Omental fat pad (tissue), 4 donors: ENCODE data around the gene CRELD2. TPM values are rescaled to one million over a fixed set of nuclear protein-coding genes. Genes with fewer than 3 reads are reported as not detected.

Experiments used
- ATAC-seq: fragments of 150-250 bp; one replicate; pipeline ENCODE4 v1.9.1; 2016; ENCODE audit warnings: mild to moderate bottlenecking, moderate library complexity; ENCODE audit not compliant: low FRiP score
- DNase-seq: peaks from one replicate; pipeline ENCODE4 v3.0.0-alpha.2; 2019; ENCODE audit warnings: low spot score
- total RNA-seq, 4 donors: library from RNA; depleted of rRNA; stranded (reverse); fragments of >200 nt; gene quantifications; one replicate each; pipeline ENCODE4 v1.1.0, GENCODE V29; 2016
- TF ChIP-seq, protein P1 (sequence below), 3 donors: fragments of 450-650 bp; IDR thresholded peaks; one replicate each; pipeline ENCODE4 v1.5.1; 2016 to 2017; ENCODE audit warnings: antibody characterized with exemption in 3 of 3, mild to moderate bottlenecking in 3 of 3, moderate library complexity in 2 of 3

CRELD2 gene
- total RNA-seq, 4 donors from 2014 or later = 30.8 to 52.4 (median 39.8) TPM

GRCh38 chr22:49961601-49962011, 43.2 kb downstream of the CRELD2 start:
- TF ChIP-seq, protein P1, sequence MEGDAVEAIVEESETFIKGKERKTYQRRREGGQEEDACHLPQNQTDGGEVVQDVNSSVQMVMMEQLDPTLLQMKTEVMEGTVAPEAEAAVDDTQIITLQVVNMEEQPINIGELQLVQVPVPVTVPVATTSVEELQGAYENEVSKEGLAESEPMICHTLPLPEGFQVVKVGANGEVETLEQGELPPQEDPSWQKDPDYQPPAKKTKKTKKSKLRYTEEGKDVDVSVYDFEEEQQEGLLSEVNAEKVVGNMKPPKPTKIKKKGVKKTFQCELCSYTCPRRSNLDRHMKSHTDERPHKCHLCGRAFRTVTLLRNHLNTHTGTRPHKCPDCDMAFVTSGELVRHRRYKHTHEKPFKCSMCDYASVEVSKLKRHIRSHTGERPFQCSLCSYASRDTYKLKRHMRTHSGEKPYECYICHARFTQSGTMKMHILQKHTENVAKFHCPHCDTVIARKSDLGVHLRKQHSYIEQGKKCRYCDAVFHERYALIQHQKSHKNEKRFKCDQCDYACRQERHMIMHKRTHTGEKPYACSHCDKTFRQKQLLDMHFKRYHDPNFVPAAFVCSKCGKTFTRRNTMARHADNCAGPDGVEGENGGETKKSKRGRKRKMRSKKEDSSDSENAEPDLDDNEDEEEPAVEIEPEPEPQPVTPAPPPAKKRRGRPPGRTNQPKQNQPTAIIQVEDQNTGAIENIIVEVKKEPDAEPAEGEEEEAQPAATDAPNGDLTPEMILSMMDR (IDR thresholded peaks at IDR 0.05) = no peak
- DNase-seq (peak; percentile 23), ATAC-seq (no peak)

- DNase-seq (peak; percentile 82), ATAC-seq (peak; percentile 0)
- TF ChIP-seq, protein P1 (IDR thresholded peaks at IDR 0.05) = no peak
Measured at GRCh38 chr22:49962012-49962750, 43.7 kb downstream of the CRELD2 start.

DNA sequence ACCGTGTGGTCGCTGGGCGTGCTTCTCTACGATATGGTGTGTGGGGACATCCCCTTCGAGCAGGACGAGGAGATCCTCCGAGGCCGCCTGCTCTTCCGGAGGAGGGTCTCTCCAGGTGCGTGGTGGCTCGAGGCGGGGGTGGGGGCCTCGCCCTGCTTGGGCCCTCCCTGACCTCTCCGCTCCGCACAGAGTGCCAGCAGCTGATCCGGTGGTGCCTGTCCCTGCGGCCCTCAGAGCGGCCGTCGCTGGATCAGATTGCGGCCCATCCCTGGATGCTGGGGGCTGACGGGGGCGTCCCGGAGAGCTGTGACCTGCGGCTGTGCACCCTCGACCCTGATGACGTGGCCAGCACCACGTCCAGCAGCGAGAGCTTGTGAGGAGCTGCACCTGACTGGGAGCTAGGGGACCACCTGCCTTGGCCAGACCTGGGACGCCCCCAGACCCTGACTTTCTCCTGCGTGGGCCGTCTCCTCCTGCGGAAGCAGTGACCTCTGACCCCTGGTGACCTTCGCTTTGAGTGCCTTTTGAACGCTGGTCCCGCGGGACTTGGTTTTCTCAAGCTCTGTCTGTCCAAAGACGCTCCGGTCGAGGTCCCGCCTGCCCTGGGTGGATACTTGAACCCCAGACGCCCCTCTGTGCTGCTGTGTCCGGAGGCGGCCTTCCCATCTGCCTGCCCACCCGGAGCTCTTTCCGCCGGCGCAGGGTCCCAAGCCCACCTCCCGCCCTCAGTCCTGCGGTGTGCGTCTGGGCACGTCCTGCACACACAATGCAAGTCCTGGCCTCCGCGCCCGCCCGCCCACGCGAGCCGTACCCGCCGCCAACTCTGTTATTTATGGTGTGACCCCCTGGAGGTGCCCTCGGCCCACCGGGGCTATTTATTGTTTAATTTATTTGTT, 44.6 kb downstream of the CRELD2 start:
- TF ChIP-seq, protein P1 (IDR thresholded peaks at IDR 0.05) = no peak
- no peak for ATAC-seq
- peak; percentile 30 for DNase-seq

- TF ChIP-seq, protein P1 (IDR thresholded peaks at IDR 0.05) = no peak
- ATAC-seq (no peak), DNase-seq (peak; percentile 19)
Measured at GRCh38 chr22:49963647-49964026, 45.2 kb downstream of the CRELD2 start.

DNA sequence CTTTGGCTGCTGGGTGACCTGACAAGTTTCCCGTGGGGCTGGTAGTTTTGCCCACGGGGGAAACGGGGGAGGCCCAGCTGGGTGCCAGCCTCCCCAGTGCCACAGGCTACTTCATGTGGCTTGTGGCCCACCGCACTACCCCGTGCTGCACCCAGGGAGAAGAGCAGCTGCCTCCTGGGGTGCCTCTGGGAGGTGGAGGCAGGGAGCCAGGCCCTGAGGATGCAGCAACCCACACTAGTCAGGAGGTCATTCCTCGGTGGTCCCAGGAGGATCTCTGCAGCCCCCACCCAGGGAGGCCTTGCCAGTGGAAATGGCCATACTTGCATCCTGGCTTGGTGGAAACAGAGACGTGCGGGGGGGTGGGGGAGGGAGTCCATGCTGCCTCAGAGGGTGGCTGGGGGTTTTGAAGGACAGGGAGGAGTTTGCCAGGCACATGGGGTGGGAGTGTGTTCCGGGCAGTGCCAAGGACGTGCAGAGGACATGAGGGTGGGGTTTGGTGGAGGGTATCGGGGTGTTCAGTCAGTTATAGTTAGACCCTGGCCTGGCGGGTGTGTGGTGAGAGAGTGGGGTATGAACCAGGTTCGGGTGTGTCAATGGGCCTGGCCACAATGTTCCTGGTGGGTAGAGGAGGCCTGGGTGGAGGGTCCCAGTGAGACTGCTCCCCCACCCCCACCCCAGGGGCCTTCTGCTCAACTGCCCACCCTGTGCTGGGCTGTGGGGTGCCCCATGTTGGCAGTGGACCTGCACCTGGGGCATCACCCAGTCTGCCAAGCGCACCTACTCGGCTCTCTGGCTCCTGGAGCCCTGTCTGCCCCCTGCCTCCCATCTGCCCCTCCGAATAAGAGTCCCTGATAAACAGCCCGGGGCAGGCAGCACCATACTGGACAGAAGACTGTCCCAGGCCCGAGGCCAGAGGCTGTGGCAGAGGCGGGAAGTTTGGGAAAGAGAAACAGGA, 46.0 kb downstream of the CRELD2 start:
- TF ChIP-seq, protein P1 (IDR thresholded peaks at IDR 0.05) = no peak
- ATAC-seq = no peak
- peak; percentile 22 for DNase-seq
